Transverse colon (tissue), 3 donors: Measurements from ENCODE around the gene RSU1.

Experiments
- CTCF ChIP-seq, 5 experiments: fragments of 200-600 bp in 3 of 5; fragments of 450-650 bp in 2 of 5; sonication (generic) in 3 of 5; IDR thresholded peaks; 1 replicate in 2 of 5; 2 replicates in 3 of 5; pipeline ENCODE4 v1.5.1; 2016 to 2017; ENCODE audit warnings: antibody characterized with exemption in 5 of 5, inconsistent platforms in 3 of 5, mild to moderate bottlenecking in 2 of 5, moderate library complexity in 1 of 5
- POLR2A ChIP-seq: fragments of 450-650 bp; IDR thresholded peaks from one replicate; pipeline ENCODE4 v1.6.1; 2016; ENCODE audit warnings: antibody characterized with exemption, mild to moderate bottlenecking, moderate library complexity

DNA sequence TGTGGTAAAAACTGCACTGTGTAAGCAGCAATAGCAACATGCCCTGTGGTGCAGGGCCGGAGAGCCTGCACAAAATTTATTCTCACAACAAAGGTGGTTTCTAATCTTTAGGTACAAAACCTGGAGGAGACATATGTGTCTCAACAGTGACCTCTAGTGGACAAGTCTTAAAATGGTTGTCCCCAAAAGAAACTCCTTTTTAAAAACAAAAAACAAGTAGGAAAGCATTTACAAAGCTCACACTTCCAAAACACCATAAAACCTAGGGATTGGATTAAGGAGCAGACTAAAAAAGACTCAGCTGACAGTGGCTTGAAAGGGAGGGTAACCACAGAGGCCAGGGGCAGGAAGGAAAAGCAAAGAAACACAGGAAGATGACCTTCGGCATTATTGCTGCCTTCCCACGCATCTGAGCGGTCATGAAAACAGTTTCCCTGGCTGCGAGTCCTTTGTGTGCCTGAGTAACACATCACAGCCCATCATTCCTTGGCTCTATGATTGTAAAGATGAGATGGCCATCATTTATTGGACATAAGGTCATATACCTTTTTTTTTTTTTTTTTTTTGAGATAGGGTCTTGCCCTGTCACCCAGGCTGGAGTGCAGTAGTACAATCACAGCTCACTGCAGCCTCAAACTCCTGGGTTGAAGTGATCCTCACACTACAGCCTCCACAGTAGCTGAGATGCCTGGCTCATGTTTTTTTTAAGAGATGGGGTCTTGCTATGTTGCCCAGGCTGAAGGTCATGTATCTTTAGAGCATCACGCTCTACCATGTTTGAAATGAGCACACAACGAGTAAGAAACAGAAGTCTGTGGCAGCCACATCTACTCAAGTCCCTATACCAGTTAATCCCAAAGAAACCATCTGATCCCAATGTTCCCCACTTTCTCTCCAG is 39.5 kb downstream of the RSU1 start:
- no peak for TF ChIP-seq POLR2A
- TF ChIP-seq CTCF (IDR thresholded peaks at IDR 0.05), result peak; percentile 76 to 82 (median 79)
